ENCODE data around the gene CD101.

CD101 gene

GRCh38 chr1:117007719-117008013 lies 6.1 kb downstream of the CD101 start:
- H3K4me3 ChIP-seq (ENCODE audit: low read depth, low read length) = no peak overlapping the region
- TF ChIP-seq CTCF (IDR thresholded peaks at IDR 0.05; ENCODE audit: low read depth, low read length) = no peak

GRCh38 chr1:117008656-117009055 lies 7.1 kb downstream of the CD101 start:
- H3K4me3 ChIP-seq (ENCODE audit: low read depth, low read length) = no peak overlapping the region
- TF ChIP-seq CTCF (IDR thresholded peaks at IDR 0.05; ENCODE audit: low read depth, low read length) = no peak

GRCh38 chr1:117009132-117009531 lies 7.6 kb downstream of the CD101 start:
- H3K4me3 ChIP-seq (ENCODE audit: low read depth, low read length) = no peak overlapping the region
- TF ChIP-seq CTCF (IDR thresholded peaks at IDR 0.05; ENCODE audit: low read depth, low read length) = no peak

- no peak for TF ChIP-seq CTCF (IDR thresholded peaks at IDR 0.05; ENCODE audit: low read depth, low read length)
- no peak overlapping the region for H3K4me3 ChIP-seq (ENCODE audit: low read depth, low read length)
Observed at GRCh38 chr1:117010310-117010969, 8.9 kb downstream of the CD101 start.

GRCh38 chr1:117011334-117011733 lies 9.8 kb downstream of the CD101 start:
- TF ChIP-seq CTCF (IDR thresholded peaks at IDR 0.05; ENCODE audit: low read depth, low read length) = no peak
- H3K4me3 ChIP-seq (ENCODE audit: low read depth, low read length) = no peak overlapping the region

GRCh38 chr1:117013309-117013858 lies 11.8 kb downstream of the CD101 start:
- no peak overlapping the region for H3K4me3 ChIP-seq (ENCODE audit: low read depth, low read length)

More at GRCh38 chr1:117013309-117013858, 11.8 kb downstream of the CD101 start:
- no peak for TF ChIP-seq CTCF (IDR thresholded peaks at IDR 0.05; ENCODE audit: low read depth, low read length)

Data from WI38 (cell line).